Measurements from ENCODE around the gene NR5A1.

DNA sequence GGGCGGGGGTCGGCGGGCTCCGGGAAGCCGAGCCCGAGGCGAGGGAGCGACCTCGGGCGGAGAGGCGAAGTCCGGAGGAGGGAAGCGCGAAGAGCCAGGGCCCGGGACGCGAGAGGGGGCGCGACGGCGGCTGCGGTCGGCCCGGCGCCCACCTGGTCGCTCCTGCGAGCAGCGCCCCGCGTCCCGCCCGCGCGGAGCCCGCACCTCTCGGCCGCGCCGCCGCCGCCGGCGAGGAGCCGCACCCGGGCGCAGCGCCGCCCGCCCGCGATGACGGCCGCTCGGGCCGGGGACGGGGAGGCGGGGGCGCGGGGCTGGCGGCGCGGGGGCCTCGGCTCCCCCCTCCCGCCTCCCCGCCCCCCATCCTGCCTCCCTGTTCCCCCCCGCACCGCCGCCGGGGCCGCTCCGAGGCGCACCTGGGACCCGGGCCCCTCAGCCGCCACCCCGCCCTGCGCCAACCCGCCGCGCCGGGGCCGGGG is 2.6 kb downstream of the NR5A1 start:
- no peak for TF ChIP-seq PHF8 (IDR thresholded peaks at IDR 0.05; ENCODE audit: borderline replicate concordance, low read depth)
- TF ChIP-seq CBX2 (IDR thresholded peaks at IDR 0.05; ENCODE audit: borderline replicate concordance, low read depth): no peak
- no peak for TF ChIP-seq ZNF302 (CRISPR knock-in tag; IDR thresholded peaks at IDR 0.05)
- no peak for TF ChIP-seq MAX (IDR thresholded peaks at IDR 0.05)

All from A549 (cell line).